GM21367 (cell line): ENCODE results near the gene HOGA1.
"Not testable (repeated sequence)": the region's sequence is repeated elsewhere in the genome, so short reads cannot be mapped to it uniquely, and the experiment has no call there.

Source experiments
- ATAC-seq: cut with Tn5 transposase; IDR thresholded peaks from one replicate; pipeline ENCODE4 v1.9.1; 2021; ENCODE audit not compliant: unreplicated experiment

The HOGA1 gene

GRCh38 chr10:97644936-97645335, 60.7 kb downstream of the HOGA1 start:
- no peak for ATAC-seq

- no peak for ATAC-seq
Measured at GRCh38 chr10:97647556-97647955, 63.4 kb downstream of the HOGA1 start.

GRCh38 chr10:97648562-97649404, 64.6 kb downstream of the HOGA1 start:
- peak; percentile 96 for ATAC-seq

- not testable (repeated sequence) for ATAC-seq
Measured at GRCh38 chr10:97649405-97649750, 65.2 kb downstream of the HOGA1 start.

- no peak for ATAC-seq
Measured at GRCh38 chr10:97650726-97651125, 66.5 kb downstream of the HOGA1 start.

GRCh38 chr10:97651773-97652172, 67.6 kb downstream of the HOGA1 start:
- no peak for ATAC-seq

GRCh38 chr10:97656777-97657176, 72.6 kb downstream of the HOGA1 start:
- ATAC-seq: no peak

- no peak for ATAC-seq
Measured at GRCh38 chr10:97659589-97659988, 75.4 kb downstream of the HOGA1 start.
